Sigmoid colon (tissue), 4 donors: ENCODE results near the gene HS6ST2.

Source experiments
- CTCF ChIP-seq, 4 experiments: fragments of 450-650 bp in 3 of 4; fragments of 200-600 bp in 1 of 4; IDR thresholded peaks; one replicate each; pipeline ENCODE4 v1.5.1; 2016 to 2019; ENCODE audit warnings: antibody characterized with exemption in 4 of 4, mild to moderate bottlenecking in 3 of 4, moderate library complexity in 2 of 4
- EP300 ChIP-seq, 4 donors: sonication (generic); formaldehyde crosslinking; IDR thresholded peaks; one replicate each; pipeline ENCODE4 v1.6.1; 2017; ENCODE audit warnings: antibody characterized with exemption in 4 of 4
- POLR2A ChIP-seq, 2 donors: fragments of 450-650 bp; IDR thresholded peaks; one replicate each; pipeline ENCODE4 v1.6.1; 2016; ENCODE audit warnings: antibody characterized with exemption in 2 of 2, mild to moderate bottlenecking in 2 of 2, moderate library complexity in 2 of 2
- POLR2AphosphoS5 ChIP-seq, 4 donors: sonication (generic); formaldehyde crosslinking; IDR thresholded peaks; one replicate each; pipeline ENCODE4 v1.6.1; 2017; ENCODE audit warnings: antibody characterized with exemption in 4 of 4

- TF ChIP-seq CTCF (IDR thresholded peaks at IDR 0.05) (no peak), POLR2AphosphoS5 (IDR thresholded peaks at IDR 0.05) (no peak), EP300 (IDR thresholded peaks at IDR 0.05) (no peak), POLR2A (IDR thresholded peaks at IDR 0.05) (no peak)
Observed at GRCh38 chrX:132615391-132616131, 342.9 kb downstream of the HS6ST2 start.
